Neural progenitor cell (in vitro differentiated cells): ENCODE data around the gene IGFN1. TPM values are rescaled to one million over a fixed set of nuclear protein-coding genes. Genes with fewer than 3 reads are reported as not detected.

Experiments
- DNase-seq: peaks from one replicate; pipeline ENCODE4 v3.0.0-alpha.2; 2016; ENCODE audit warnings: low spot score
- H2AFZ ChIP-seq: fragments of 200-600 bp; sonication (generic); replicated peaks from 2 replicates; pipeline ENCODE4 v1.6.1; 2016; ENCODE audit warnings: antibody characterized with exemption
- H3F3A ChIP-seq: fragments of 200-600 bp; sonication (generic); 2 replicates; pipeline ENCODE4 v1.6.1; 2016; ENCODE audit warnings: antibody characterized with exemption, low read depth
- H3K27ac ChIP-seq: fragments of 200-600 bp; sonication (generic); 2 replicates; pipeline ENCODE4 v1.5.1; 2016; ENCODE audit warnings: mild to moderate bottlenecking
- H3K27me3 ChIP-seq: fragments of 200-600 bp; sonication (generic); 2 replicates; pipeline ENCODE4 v1.6.1; 2016; ENCODE audit warnings: mild to moderate bottlenecking, moderate library complexity
- H3K36me3 ChIP-seq: fragments of 200-600 bp; sonication (generic); 2 replicates; pipeline ENCODE4 v1.5.1; 2016
- H3K4me1 ChIP-seq: fragments of 200-600 bp; sonication (generic); 2 replicates; pipeline ENCODE4 v1.6.1; 2016; ENCODE audit warnings: mixed run types
- H3K4me2 ChIP-seq: fragments of 200-600 bp; sonication (generic); 2 replicates; pipeline ENCODE4 v1.6.1; 2016
- H3K4me3 ChIP-seq: fragments of 200-600 bp; sonication (generic); 2 replicates; pipeline ENCODE4 v1.5.1; 2016
- H3K79me2 ChIP-seq: fragments of 200-600 bp; sonication (generic); 2 replicates; pipeline ENCODE4 v1.6.1; 2016; ENCODE audit warnings: low read depth
- H3K9ac ChIP-seq: fragments of 200-600 bp; sonication (generic); 2 replicates; pipeline ENCODE4 v1.6.1; 2016
- H3K9me3 ChIP-seq: fragments of 200-600 bp; sonication (generic); 2 replicates; pipeline ENCODE4 v1.5.1; 2016; ENCODE audit warnings: low read depth
- H4K20me1 ChIP-seq: fragments of 200-600 bp; sonication (generic); 2 replicates; pipeline ENCODE4 v1.6.1; 2016; ENCODE audit warnings: low read depth
- H3K27ac Mint-ChIP-seq: 3 replicates; pipeline ENCODE4 v1.8.0; 2021; ENCODE audit warnings: mixed read lengths
- H3K27me3 Mint-ChIP-seq: 2 replicates; pipeline ENCODE4 v1.8.0; 2022; ENCODE audit warnings: low read depth, mild to moderate bottlenecking, inconsistent platforms, moderate library complexity, mixed read lengths; ENCODE audit not compliant: insufficient read depth
- H3K36me3 Mint-ChIP-seq: 3 replicates; pipeline ENCODE4 v1.8.0; 2021; ENCODE audit warnings: mixed read lengths
- H3K4me1 Mint-ChIP-seq: 3 replicates; pipeline ENCODE4 v1.8.0; 2021; ENCODE audit warnings: mixed read lengths
- H3K4me3 Mint-ChIP-seq: 3 replicates; pipeline ENCODE4 v1.8.0; 2021; ENCODE audit warnings: mild to moderate bottlenecking, moderate library complexity, mixed read lengths
- H3K9me3 Mint-ChIP-seq: 3 replicates; pipeline ENCODE4 v1.8.0; 2020; ENCODE audit warnings: mixed read lengths
- CTCF ChIP-seq: fragments of 200-600 bp; sonication (generic); IDR thresholded peaks from 2 replicates; pipeline ENCODE4 v1.5.1; 2017; ENCODE audit warnings: antibody characterized with exemption, mild to moderate bottlenecking
- EZH2 ChIP-seq: fragments of 200-600 bp; sonication (generic); IDR thresholded peaks from 2 replicates; pipeline ENCODE4 v1.6.1; 2017; ENCODE audit warnings: antibody characterized with exemption, mild to moderate bottlenecking, moderate library complexity
- EZH2phosphoT487 ChIP-seq: fragments of 200-600 bp; sonication (generic); IDR thresholded peaks from 2 replicates; pipeline ENCODE4 v1.6.1; 2017; ENCODE audit warnings: antibody characterized with exemption
- total RNA-seq: library from RNA; depleted of rRNA; stranded (reverse); fragments of >200 nt; gene quantifications from 2 replicates; pipeline ENCODE4 v1.2.3, GENCODE V29; 2015; ENCODE audit warnings: low replicate concordance

IGFN1 gene
- total RNA-seq, 1 donor from 2014 or later = not detected

- Histone ChIP-seq H4K20me1 (peaks cover 38% of the 10 kb centered on the region), H3K9ac (peak overlapping the region; percentile 57), H3K9me3 (no peaks in the 10 kb centered on the region), H3K79me2 (peaks cover 32% of the 10 kb centered on the region), H3K27me3 (no peaks in the 10 kb centered on the region), H3K36me3 (peaks cover 3% of the 10 kb centered on the region), H3K4me1 (peaks cover 9% of the 10 kb centered on the region), H3K4me2 (peak overlapping the region; percentile 94), H3K4me3 (peak overlapping the region; percentile 81), H2AFZ (peak overlapping the region; percentile 80), H3F3A (no peaks in the 10 kb centered on the region), H3K27ac (no peak overlapping the region)
- Mint-ChIP-seq H3K36me3 (peaks cover 18% of the 10 kb centered on the region), H3K4me1 (peaks cover 19% of the 10 kb centered on the region), H3K9me3 (no peaks in the 10 kb centered on the region), H3K27ac (peak overlapping the region; percentile 53), H3K4me3 (peak overlapping the region; percentile 97), H3K27me3 (peaks cover 4% of the 10 kb centered on the region)
- DNase-seq = no peak
- TF ChIP-seq EZH2 = no peak
- no peak for TF ChIP-seq EZH2phosphoT487
- TF ChIP-seq CTCF = no peak
Observed at GRCh38 chr1:201153474-201154388, 36.9 kb upstream of the IGFN1 start.

GRCh38 chr1:201154389-201155165 lies 36.0 kb upstream of the IGFN1 start, which contains the start of gene TMEM9:
TMEM9 (minus strand) TSS chr1:201154474; CDS start chr1:201153923, 551 bp downstream.
- peak within 1 kb of the TSS; percentile 94 for H3K4me2 ChIP-seq
- H3K9me3 ChIP-seq = no peaks in the 10 kb centered on the region
- peaks cover 32% of the 10 kb centered on the region for H3K79me2 ChIP-seq
- DNase-seq = peak; percentile 98
- peaks cover 4% of the 10 kb centered on the region for H3K27me3 Mint-ChIP-seq
- H3K27ac ChIP-seq = no peak within 1 kb of the TSS
- peak within 1 kb of the TSS; percentile 57 for H3K9ac ChIP-seq
- H3K36me3 Mint-ChIP-seq = peaks cover 12% of the 10 kb centered on the region
- peak within 1 kb of the TSS; percentile 81 for H3K4me3 ChIP-seq
- H3K9me3 Mint-ChIP-seq = no peaks in the 10 kb centered on the region
- H3K4me1 Mint-ChIP-seq = peaks cover 19% of the 10 kb centered on the region
- TF ChIP-seq CTCF = no peak
- no peak for TF ChIP-seq EZH2
- no peak for TF ChIP-seq EZH2phosphoT487
- H3K27ac Mint-ChIP-seq = peak within 1 kb of the TSS; percentile 95
- H3K27me3 ChIP-seq = no peaks in the 10 kb centered on the region
- H2AFZ ChIP-seq = peak within 1 kb of the TSS; percentile 93
- peaks cover 3% of the 10 kb centered on the region for H3K36me3 ChIP-seq
- H3K4me1 ChIP-seq = peaks cover 9% of the 10 kb centered on the region
- H3K4me3 Mint-ChIP-seq = peak within 1 kb of the TSS; percentile 97
- H4K20me1 ChIP-seq = peaks cover 30% of the 10 kb centered on the region
- H3F3A ChIP-seq = no peaks in the 10 kb centered on the region

GRCh38 chr1:201155354-201155753 lies 35.3 kb upstream of the IGFN1 start:
- peaks cover 3% of the 10 kb centered on the region for H3K36me3 ChIP-seq
- TF ChIP-seq EZH2phosphoT487 (no peak), EZH2 (no peak), CTCF (no peak)
- no peak overlapping the region for H3K27ac Mint-ChIP-seq
- DNase-seq = no peak
- H3K4me2 ChIP-seq = no peak overlapping the region
- H3K4me1 ChIP-seq = peaks cover 9% of the 10 kb centered on the region
- H3K9me3 ChIP-seq = no peaks in the 10 kb centered on the region
- peaks cover 19% of the 10 kb centered on the region for H3K4me1 Mint-ChIP-seq
- no peak overlapping the region for H3K4me3 ChIP-seq
- no peaks in the 10 kb centered on the region for H3K9me3 Mint-ChIP-seq
- H3K27me3 Mint-ChIP-seq = peaks cover 4% of the 10 kb centered on the region
- peaks cover 32% of the 10 kb centered on the region for H3K79me2 ChIP-seq
- peaks cover 11% of the 10 kb centered on the region for H3K36me3 Mint-ChIP-seq
- no peak overlapping the region for H3K27ac ChIP-seq
- H3K27me3 ChIP-seq = no peaks in the 10 kb centered on the region
- H3F3A ChIP-seq = no peaks in the 10 kb centered on the region
- no peak overlapping the region for H2AFZ ChIP-seq
- no peak overlapping the region for H3K4me3 Mint-ChIP-seq
- peaks cover 23% of the 10 kb centered on the region for H4K20me1 ChIP-seq
- no peak overlapping the region for H3K9ac ChIP-seq
